GM19463 (cell line): Measurements from ENCODE around the gene C1orf159.
A peak's percentile ranks its signal among the peaks of the same experiment; 100 is the strongest.
"Not testable (repeated sequence)": the region's sequence is repeated elsewhere in the genome, so short reads cannot be mapped to it uniquely, and the experiment has no call there.

Source experiments
- ATAC-seq: cut with Tn5 transposase; IDR thresholded peaks from one replicate; pipeline ENCODE4 v1.9.1; 2021; ENCODE audit warnings: mild to moderate bottlenecking, moderate library complexity; ENCODE audit not compliant: unreplicated experiment

C1orf159 gene

GRCh38 chr1:1119272-1119890, 3.5 kb upstream of the C1orf159 start:
- ATAC-seq, result no peak

GRCh38 chr1:1118876-1119220, 3.0 kb upstream of the C1orf159 start:
- ATAC-seq, result no peak

- ATAC-seq, result no peak
Measured at GRCh38 chr1:1118011-1118875, 2.4 kb upstream of the C1orf159 start.

GRCh38 chr1:1117469-1117831, 1.6 kb upstream of the C1orf159 start:
- no peak for ATAC-seq

GRCh38 chr1:1116701-1117468, 996 bp upstream of the C1orf159 start:
- peak; percentile 5 for ATAC-seq

GRCh38 chr1:1115136-1115785, 628 bp downstream of the C1orf159 start:
- no peak for ATAC-seq

GRCh38 chr1:1114431-1114830, 1.5 kb downstream of the C1orf159 start:
- no peak for ATAC-seq

GRCh38 chr1:1112237-1112985, 3.5 kb downstream of the C1orf159 start:
- ATAC-seq, result no peak

GRCh38 chr1:1111516-1112236, 4.2 kb downstream of the C1orf159 start:
- no peak for ATAC-seq

GRCh38 chr1:1110561-1110971, 5.3 kb downstream of the C1orf159 start:
- no peak for ATAC-seq

GRCh38 chr1:1109743-1110142, 6.1 kb downstream of the C1orf159 start:
- no peak for ATAC-seq

- no peak for ATAC-seq
Measured at GRCh38 chr1:1106510-1107221, 9.2 kb downstream of the C1orf159 start.

GRCh38 chr1:1104152-1104551, 11.7 kb downstream of the C1orf159 start:
- ATAC-seq, result not testable (repeated sequence)

- ATAC-seq, result no peak
Measured at GRCh38 chr1:1101503-1101902, 14.4 kb downstream of the C1orf159 start.

- ATAC-seq, result no peak
Measured at GRCh38 chr1:1100296-1100695, 15.6 kb downstream of the C1orf159 start.

- no peak for ATAC-seq
Measured at GRCh38 chr1:1099506-1100183, 16.2 kb downstream of the C1orf159 start.

- ATAC-seq, result no peak
Measured at GRCh38 chr1:1098681-1099421, 17.0 kb downstream of the C1orf159 start.

GRCh38 chr1:1096136-1096535, 19.8 kb downstream of the C1orf159 start:
- ATAC-seq, result not testable (repeated sequence)
